Measurements from ENCODE around the gene KCNH1.

KCNH1 gene

GRCh38 chr1:210706246-210706645, 427.7 kb downstream of the KCNH1 start:
- no peak for TF ChIP-seq EGR1 (IDR thresholded peaks at IDR 0.05)
- TF ChIP-seq TAF1 (IDR thresholded peaks at IDR 0.05; ENCODE audit: low read depth) = no peak
- TF ChIP-seq REST (IDR thresholded peaks at IDR 0.05; ENCODE audit: low read depth) = no peak
- no peak for TF ChIP-seq NFIC (IDR thresholded peaks at IDR 0.05)

- TF ChIP-seq FOXM1 (IDR thresholded peaks at IDR 0.05; ENCODE audit: borderline replicate concordance, low read depth) = no peak
- no peak for TF ChIP-seq RAD21 (IDR thresholded peaks at IDR 0.05; ENCODE audit: low read depth)
- TF ChIP-seq TEAD4 (IDR thresholded peaks at IDR 0.05) = no peak
- no peak for TF ChIP-seq NFIC (IDR thresholded peaks at IDR 0.05)
- no peak for TF ChIP-seq EP300 (IDR thresholded peaks at IDR 0.05; ENCODE audit: borderline replicate concordance)
- no peak for TF ChIP-seq ZBTB7A (IDR thresholded peaks at IDR 0.05; ENCODE audit: low read depth)
Measured at GRCh38 chr1:210705086-210705485, 428.9 kb downstream of the KCNH1 start.

- TF ChIP-seq TCF12 (IDR thresholded peaks at IDR 0.05; ENCODE audit: low read depth) = no peak
- no peak for TF ChIP-seq YY1 (IDR thresholded peaks at IDR 0.05; ENCODE audit: low read depth)
- TF ChIP-seq REST (IDR thresholded peaks at IDR 0.05; ENCODE audit: low read depth) = no peak
- TF ChIP-seq TAF1 (IDR thresholded peaks at IDR 0.05; ENCODE audit: low read depth) = no peak
- no peak for TF ChIP-seq ZBTB7A (IDR thresholded peaks at IDR 0.05; ENCODE audit: low read depth)
- no peak for TF ChIP-seq FOXM1 (IDR thresholded peaks at IDR 0.05; ENCODE audit: borderline replicate concordance, low read depth)
Measured at GRCh38 chr1:210703593-210703992, 430.4 kb downstream of the KCNH1 start.

- no peak for TF ChIP-seq TCF12 (IDR thresholded peaks at IDR 0.05; ENCODE audit: low read depth)
- no peak for TF ChIP-seq CREB1 (IDR thresholded peaks at IDR 0.05; ENCODE audit: low read depth)
- TF ChIP-seq ZBTB7A (IDR thresholded peaks at IDR 0.05; ENCODE audit: low read depth) = no peak
Measured at GRCh38 chr1:210702506-210702905, 431.4 kb downstream of the KCNH1 start.

- no peak for TF ChIP-seq FOXM1 (IDR thresholded peaks at IDR 0.05; ENCODE audit: borderline replicate concordance, low read depth)
- TF ChIP-seq TEAD4 (IDR thresholded peaks at IDR 0.05) = no peak
- TF ChIP-seq ZBTB7A (IDR thresholded peaks at IDR 0.05; ENCODE audit: low read depth) = no peak
- no peak for TF ChIP-seq REST (IDR thresholded peaks at IDR 0.05; ENCODE audit: low read depth)
- no peak for TF ChIP-seq TCF12 (IDR thresholded peaks at IDR 0.05; ENCODE audit: low read depth)
- no peak for TF ChIP-seq CEBPB (IDR thresholded peaks at IDR 0.05)
- TF ChIP-seq MAX (IDR thresholded peaks at IDR 0.05) = no peak
- no peak for TF ChIP-seq TAF1 (IDR thresholded peaks at IDR 0.05; ENCODE audit: low read depth)
- TF ChIP-seq USF1 (IDR thresholded peaks at IDR 0.05) = no peak
- TF ChIP-seq NFIC (IDR thresholded peaks at IDR 0.05) = no peak
- no peak for TF ChIP-seq CREB1 (IDR thresholded peaks at IDR 0.05; ENCODE audit: low read depth)
- no peak for TF ChIP-seq RAD21 (IDR thresholded peaks at IDR 0.05; ENCODE audit: low read depth)
- no peak for TF ChIP-seq EP300 (IDR thresholded peaks at IDR 0.05; ENCODE audit: borderline replicate concordance)
- TF ChIP-seq EGR1 (IDR thresholded peaks at IDR 0.05) = no peak
- TF ChIP-seq YY1 (IDR thresholded peaks at IDR 0.05; ENCODE audit: low read depth) = no peak
Measured at GRCh38 chr1:210700511-210700910, 433.4 kb downstream of the KCNH1 start.

- TF ChIP-seq REST (IDR thresholded peaks at IDR 0.05; ENCODE audit: low read depth) (no peak), EGR1 (IDR thresholded peaks at IDR 0.05) (no peak), TCF12 (IDR thresholded peaks at IDR 0.05; ENCODE audit: low read depth) (no peak), TAF1 (IDR thresholded peaks at IDR 0.05; ENCODE audit: low read depth) (no peak), RAD21 (IDR thresholded peaks at IDR 0.05; ENCODE audit: low read depth) (no peak), FOXM1 (IDR thresholded peaks at IDR 0.05; ENCODE audit: borderline replicate concordance, low read depth) (no peak)
Measured at GRCh38 chr1:210700083-210700482, 433.9 kb downstream of the KCNH1 start.
